ENCODE data around the gene ZBTB25.

GRCh38 chr14:64407329-64407728 is 96.3 kb downstream of the ZBTB25 start:
- TF ChIP-seq POLR2AphosphoS5 (IDR thresholded peaks at IDR 0.05; ENCODE audit: low read depth, low read length) (no peak), MXI1 (IDR thresholded peaks at IDR 0.05; ENCODE audit: low read depth, low read length) (no peak), CTCF (IDR thresholded peaks at IDR 0.05) (no peak)

Measured in SK-N-SH (cell line).